Measurements from ENCODE around the gene CBFA2T2. TPM values are rescaled to one million over a fixed set of nuclear protein-coding genes. Genes with fewer than 3 reads are reported as not detected.

CBFA2T2 gene
- total RNA-seq, 1 experiment from 2014 or later, result 15.4 TPM

DNA sequence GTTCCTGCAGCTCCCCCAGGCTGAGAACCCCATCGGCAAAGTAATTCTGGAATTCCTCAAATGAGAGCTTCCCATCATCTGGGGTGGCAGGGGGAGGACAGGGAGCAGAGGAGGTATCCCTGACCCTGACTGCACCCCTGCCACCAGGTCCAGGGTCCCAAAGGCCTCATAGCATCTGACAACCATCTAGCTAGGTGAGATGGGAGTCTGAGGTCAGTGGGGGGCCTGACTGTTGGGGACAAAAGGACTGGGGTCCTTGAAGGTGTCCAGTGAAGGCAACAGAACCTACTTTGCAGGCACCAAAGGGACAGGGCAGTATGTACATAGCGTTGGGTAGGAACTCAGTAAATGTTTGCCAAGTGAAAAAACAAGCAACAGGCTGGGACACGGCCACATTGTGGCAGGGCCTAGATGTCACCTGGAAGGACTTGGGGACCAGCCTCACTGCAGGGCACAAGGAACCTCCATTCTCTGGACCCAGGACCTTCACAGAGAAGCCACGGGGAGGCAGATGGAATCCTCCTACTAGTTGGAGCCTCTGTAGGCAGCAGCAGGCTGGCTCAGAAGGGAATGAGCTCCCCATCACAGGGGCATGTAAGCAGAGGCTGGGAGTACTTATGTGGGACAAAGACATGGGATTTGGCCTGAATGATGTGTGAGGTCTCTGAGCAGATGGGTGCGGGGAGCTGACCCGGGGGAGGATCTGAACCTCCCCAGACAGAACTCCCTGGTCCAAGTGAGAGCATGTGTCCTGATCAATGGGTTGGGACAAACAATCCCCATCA is 181.0 kb downstream of the CBFA2T2 start:
- intact Hi-C loops (cut with micrococcal nuclease), result no loop called here
- CTCF ChIA-PET, result interaction anchor here (0.6 to 7.0 kb wide), 6 partner anchors 12 to 458 kb away, joined by 3 to 53 read pairs (median 3); no protein-coding TSS in a partner anchor
- TF ChIP-seq, protein P1, sequence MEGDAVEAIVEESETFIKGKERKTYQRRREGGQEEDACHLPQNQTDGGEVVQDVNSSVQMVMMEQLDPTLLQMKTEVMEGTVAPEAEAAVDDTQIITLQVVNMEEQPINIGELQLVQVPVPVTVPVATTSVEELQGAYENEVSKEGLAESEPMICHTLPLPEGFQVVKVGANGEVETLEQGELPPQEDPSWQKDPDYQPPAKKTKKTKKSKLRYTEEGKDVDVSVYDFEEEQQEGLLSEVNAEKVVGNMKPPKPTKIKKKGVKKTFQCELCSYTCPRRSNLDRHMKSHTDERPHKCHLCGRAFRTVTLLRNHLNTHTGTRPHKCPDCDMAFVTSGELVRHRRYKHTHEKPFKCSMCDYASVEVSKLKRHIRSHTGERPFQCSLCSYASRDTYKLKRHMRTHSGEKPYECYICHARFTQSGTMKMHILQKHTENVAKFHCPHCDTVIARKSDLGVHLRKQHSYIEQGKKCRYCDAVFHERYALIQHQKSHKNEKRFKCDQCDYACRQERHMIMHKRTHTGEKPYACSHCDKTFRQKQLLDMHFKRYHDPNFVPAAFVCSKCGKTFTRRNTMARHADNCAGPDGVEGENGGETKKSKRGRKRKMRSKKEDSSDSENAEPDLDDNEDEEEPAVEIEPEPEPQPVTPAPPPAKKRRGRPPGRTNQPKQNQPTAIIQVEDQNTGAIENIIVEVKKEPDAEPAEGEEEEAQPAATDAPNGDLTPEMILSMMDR (IDR thresholded peaks at IDR 0.05; ENCODE audit: unreplicated experiment), result no peak
- no peak overlapping the region for H3K4me3 Mint-ChIP-seq (ENCODE audit: unreplicated experiment)
- no TSS peak for BruUV-seq (replicated peaks)
- no peak overlapping the region for H3K27ac Mint-ChIP-seq (ENCODE audit: low read depth, unreplicated experiment)
- H3K4me1 Mint-ChIP-seq (ENCODE audit: insufficient read depth, unreplicated experiment), result peaks cover 27% of the 10 kb centered on the region
- peaks cover 12% of the 10 kb centered on the region for H3K36me3 Mint-ChIP-seq (ENCODE audit: insufficient read depth, unreplicated experiment)
- DNase-seq (ENCODE audit: unreplicated experiment), result no peak
- no peaks in the 10 kb centered on the region for H3K27me3 Mint-ChIP-seq (ENCODE audit: insufficient read depth, unreplicated experiment)
- POLR2A ChIA-PET, result interaction anchor here (0.6 to 1.3 kb wide), 3 partner anchors 119 to 403 kb away, joined by 3 read pairs; no protein-coding TSS in a partner anchor
- no peaks in the 10 kb centered on the region for H3K9me3 Mint-ChIP-seq (ENCODE audit: unreplicated experiment)

DNA sequence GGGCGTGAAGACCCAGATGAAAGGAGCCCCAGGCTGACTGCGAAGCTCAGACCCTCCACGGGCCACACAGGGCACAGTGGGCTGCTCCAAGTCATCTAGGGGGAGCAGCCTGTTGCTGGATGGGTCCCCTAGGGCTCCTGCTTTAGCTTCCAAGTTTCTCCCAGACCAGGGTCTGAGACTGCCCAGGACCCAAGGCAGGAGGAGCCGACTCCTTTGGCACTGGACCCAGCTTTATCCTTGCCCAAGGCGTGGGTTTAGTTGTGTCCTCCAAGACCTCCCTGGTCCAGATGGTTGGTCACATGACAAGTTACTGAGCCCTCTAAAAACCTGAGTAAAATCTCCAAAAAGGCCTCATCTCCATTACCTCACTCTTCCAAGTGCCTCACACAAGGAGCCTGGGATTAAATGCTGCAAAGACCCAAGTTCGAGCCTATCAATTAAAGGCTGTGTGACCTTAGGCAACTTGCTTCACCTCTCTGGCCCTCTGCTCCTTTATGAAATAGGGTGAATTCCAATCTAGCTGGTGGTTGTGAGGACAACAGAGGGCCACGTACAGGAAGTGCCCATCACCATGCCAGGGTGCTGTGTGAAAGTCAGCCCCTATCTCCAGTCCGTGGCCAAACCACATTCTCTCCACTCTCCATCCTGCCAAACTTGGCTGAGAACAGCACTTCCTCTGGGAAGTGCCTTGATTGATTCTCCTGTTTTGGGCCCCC is 181.8 kb downstream of the CBFA2T2 start:
- Mint-ChIP-seq H3K27me3 (ENCODE audit: insufficient read depth, unreplicated experiment) (no peaks in the 10 kb centered on the region), H3K27ac (ENCODE audit: low read depth, unreplicated experiment) (no peak overlapping the region), H3K9me3 (ENCODE audit: unreplicated experiment) (no peaks in the 10 kb centered on the region), H3K4me1 (ENCODE audit: insufficient read depth, unreplicated experiment) (peaks cover 20% of the 10 kb centered on the region), H3K4me3 (ENCODE audit: unreplicated experiment) (no peak overlapping the region), H3K36me3 (ENCODE audit: insufficient read depth, unreplicated experiment) (peaks cover 12% of the 10 kb centered on the region)
- ChIA-PET CTCF (interaction anchor here (0.6 to 7.0 kb wide), 4 partner anchors 11 to 457 kb away, joined by 3 to 53 read pairs (median 3); no protein-coding TSS in a partner anchor), POLR2A (interaction anchor here (0.6 to 1.3 kb wide), 2 partner anchors 118 to 271 kb away, joined by 3 read pairs; no protein-coding TSS in a partner anchor)
- intact Hi-C loops (cut with micrococcal nuclease), result no loop called here
- no peak for DNase-seq (ENCODE audit: unreplicated experiment)
- TF ChIP-seq, protein P1 (IDR thresholded peaks at IDR 0.05; ENCODE audit: unreplicated experiment), result no peak
- TSS peak; percentile 28 for BruUV-seq (replicated peaks)

DNA sequence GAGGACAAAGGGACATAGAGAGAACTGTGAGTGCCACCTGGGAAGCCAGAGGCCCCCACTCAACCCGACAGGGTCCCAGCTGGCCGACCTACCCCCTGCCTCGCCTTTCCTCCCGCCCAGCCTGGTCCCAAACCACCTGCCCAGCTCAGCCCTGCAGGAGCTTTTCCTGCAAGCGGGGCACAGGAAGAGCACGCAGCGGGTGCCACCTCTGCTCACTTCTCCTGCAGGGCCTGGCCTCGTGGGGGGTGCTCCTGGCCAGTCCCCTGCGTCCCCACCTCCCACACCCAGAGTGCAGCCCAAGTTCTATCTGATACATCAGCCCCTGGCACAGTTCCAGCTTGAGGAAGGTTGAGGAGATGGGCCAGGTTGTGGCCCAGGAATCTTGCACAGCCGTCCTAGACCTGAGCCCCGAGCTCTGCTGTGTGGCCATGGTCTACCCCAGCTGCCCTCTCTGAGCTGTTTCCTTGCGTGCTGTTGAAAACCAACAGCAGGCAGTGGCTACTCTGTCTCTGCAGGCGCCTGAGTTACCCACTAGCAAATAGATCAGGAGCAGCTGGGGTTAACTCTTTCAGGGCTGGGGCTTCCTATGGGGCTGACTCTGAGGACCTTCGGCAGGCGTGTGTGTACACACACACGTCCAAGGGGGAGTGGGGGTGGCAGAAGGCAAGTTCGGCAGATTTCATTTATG is 182.7 kb downstream of the CBFA2T2 start:
- H3K27me3 Mint-ChIP-seq (ENCODE audit: insufficient read depth, unreplicated experiment), result no peaks in the 10 kb centered on the region
- TF ChIP-seq, protein P1 (IDR thresholded peaks at IDR 0.05; ENCODE audit: unreplicated experiment), result no peak
- no TSS peak for BruUV-seq (replicated peaks)
- no peak for DNase-seq (ENCODE audit: unreplicated experiment)
- ChIA-PET CTCF (interaction anchor here (0.6 kb wide), 1 partner anchor 156 kb away, joined by 3 read pairs; no protein-coding TSS in a partner anchor), POLR2A (interaction anchor here (0.8 to 0.9 kb wide), 2 partner anchors 10 to 182 kb away, joined by 3 to 4 read pairs; partner anchors contain the start of genes C20orf144 and CBFA2T2)
- peaks cover 8% of the 10 kb centered on the region for H3K36me3 Mint-ChIP-seq (ENCODE audit: insufficient read depth, unreplicated experiment)
- H3K4me1 Mint-ChIP-seq (ENCODE audit: insufficient read depth, unreplicated experiment), result peaks cover 19% of the 10 kb centered on the region
- H3K27ac Mint-ChIP-seq (ENCODE audit: low read depth, unreplicated experiment), result no peak overlapping the region
- intact Hi-C loops (cut with micrococcal nuclease), result no loop called here
- H3K9me3 Mint-ChIP-seq (ENCODE audit: unreplicated experiment), result no peaks in the 10 kb centered on the region
- peak overlapping the region; percentile 97 for H3K4me3 Mint-ChIP-seq (ENCODE audit: unreplicated experiment)

DNA sequence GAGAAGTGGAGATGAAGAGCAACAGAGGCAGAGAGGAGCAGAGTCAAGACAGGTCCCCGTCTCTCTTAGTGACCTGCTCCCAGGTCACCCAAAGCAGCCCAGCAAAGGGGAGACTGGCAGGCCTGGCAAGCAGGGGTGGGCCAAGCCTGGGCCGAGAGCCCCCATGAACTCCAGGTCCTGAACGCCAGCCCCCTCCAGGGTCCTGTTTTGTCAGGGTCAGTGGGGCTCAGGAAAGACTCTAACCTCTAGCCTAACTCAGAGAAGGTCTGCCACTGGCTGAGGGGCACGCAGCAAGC is 183.2 kb downstream of the CBFA2T2 start:
- TF ChIP-seq, protein P1 (IDR thresholded peaks at IDR 0.05; ENCODE audit: unreplicated experiment), result no peak

More for the DNA sequence above, 183.2 kb downstream of the CBFA2T2 start:
- Mint-ChIP-seq H3K9me3 (ENCODE audit: unreplicated experiment) (no peaks in the 10 kb centered on the region), H3K27me3 (ENCODE audit: insufficient read depth, unreplicated experiment) (no peaks in the 10 kb centered on the region), H3K4me3 (ENCODE audit: unreplicated experiment) (peak overlapping the region; percentile 97), H3K4me1 (ENCODE audit: insufficient read depth, unreplicated experiment) (peaks cover 19% of the 10 kb centered on the region), H3K27ac (ENCODE audit: low read depth, unreplicated experiment) (no peak overlapping the region), H3K36me3 (ENCODE audit: insufficient read depth, unreplicated experiment) (peaks cover 7% of the 10 kb centered on the region)
- CTCF ChIA-PET, result no interaction called here
- POLR2A ChIA-PET, result interaction anchor here (0.8 to 0.9 kb wide), 2 partner anchors 10 to 183 kb away, joined by 3 to 4 read pairs; partner anchors contain the start of genes C20orf144 and CBFA2T2
- intact Hi-C loops (cut with micrococcal nuclease), result no loop called here
- no peak for DNase-seq (ENCODE audit: unreplicated experiment)
- no TSS peak for BruUV-seq (replicated peaks)
